Thoracic aorta (tissue), 2 donors: Measurements from ENCODE around the gene ZFYVE9. TPM values are rescaled to one million over a fixed set of nuclear protein-coding genes. Genes with fewer than 3 reads are reported as not detected.

ENCODE experiments used
- ATAC-seq: fragments of 150-250 bp; one replicate; pipeline ENCODE4 v1.8.0; 2017; ENCODE audit warnings: low read depth; ENCODE audit not compliant: insufficient number of reproducible peaks, low FRiP score
- DNase-seq: peaks from one replicate; pipeline ENCODE4 v3.0.0-alpha.2; 2020; ENCODE audit warnings: low spot score
- H3K27ac ChIP-seq, 2 donors: fragments of 200-600 bp; sonication (generic); 1 replicate in 1 of 2; 2 replicates in 1 of 2; pipeline ENCODE4 v1.5.1; 2016; ENCODE audit warnings: mild to moderate bottlenecking in 2 of 2, moderate library complexity in 2 of 2
- H3K27me3 ChIP-seq: fragments of 200-600 bp; sonication (generic); replicated peaks from 2 replicates; pipeline ENCODE4 v1.6.0; 2016; ENCODE audit warnings: mild to moderate bottlenecking; ENCODE audit not compliant: insufficient read depth
- H3K36me3 ChIP-seq: fragments of 200-600 bp; sonication (generic); one replicate; pipeline ENCODE4 v1.5.1; 2016
- H3K4me1 ChIP-seq, 2 donors: fragments of 200-600 bp; sonication (generic); 1 replicate in 1 of 2; 2 replicates in 1 of 2; pipeline versions ENCODE4 v1.5.1 to v1.6.0; 2016; ENCODE audit warnings: low read depth in 2 of 2, mild to moderate bottlenecking in 1 of 2; ENCODE audit not compliant: control insufficient read depth in 1 of 2
- H3K4me3 ChIP-seq: fragments of 200-600 bp; sonication (generic); 2 replicates; pipeline ENCODE4 v1.5.1; 2016; ENCODE audit warnings: mild to moderate bottlenecking
- H3K9me3 ChIP-seq: fragments of 200-600 bp; sonication (generic); 2 replicates; pipeline ENCODE4 v1.5.1; 2016
- total RNA-seq, 2 donors: library from RNA; depleted of rRNA; stranded (reverse); fragments of >200 nt; gene quantifications; one replicate each; pipeline versions ENCODE4 v1.1.0 to v1.2.3, GENCODE V29; 2016
- TF ChIP-seq, protein P1 (sequence below): fragments of 200-600 bp; sonication (generic); IDR thresholded peaks from one replicate; pipeline ENCODE4 v1.5.1; 2019; ENCODE audit warnings: antibody characterized with exemption

ZFYVE9 gene
- total RNA-seq, 2 donors from 2014 or later = 29.6 to 45.9 TPM

GRCh38 chr1:52182874-52183400 is 41.0 kb downstream of the ZFYVE9 start:
- H3K27ac ChIP-seq = no peak overlapping the region
- no peaks in the 10 kb centered on the region for H3K27me3 ChIP-seq
- no peak overlapping the region for H3K4me3 ChIP-seq
- DNase-seq (no peak), ATAC-seq (no peak)
- no peaks in the 10 kb centered on the region for H3K36me3 ChIP-seq
- H3K4me1 ChIP-seq = peaks cover 11 to 21% of the 10 kb centered on the region in 2 donors
- TF ChIP-seq, protein P1, sequence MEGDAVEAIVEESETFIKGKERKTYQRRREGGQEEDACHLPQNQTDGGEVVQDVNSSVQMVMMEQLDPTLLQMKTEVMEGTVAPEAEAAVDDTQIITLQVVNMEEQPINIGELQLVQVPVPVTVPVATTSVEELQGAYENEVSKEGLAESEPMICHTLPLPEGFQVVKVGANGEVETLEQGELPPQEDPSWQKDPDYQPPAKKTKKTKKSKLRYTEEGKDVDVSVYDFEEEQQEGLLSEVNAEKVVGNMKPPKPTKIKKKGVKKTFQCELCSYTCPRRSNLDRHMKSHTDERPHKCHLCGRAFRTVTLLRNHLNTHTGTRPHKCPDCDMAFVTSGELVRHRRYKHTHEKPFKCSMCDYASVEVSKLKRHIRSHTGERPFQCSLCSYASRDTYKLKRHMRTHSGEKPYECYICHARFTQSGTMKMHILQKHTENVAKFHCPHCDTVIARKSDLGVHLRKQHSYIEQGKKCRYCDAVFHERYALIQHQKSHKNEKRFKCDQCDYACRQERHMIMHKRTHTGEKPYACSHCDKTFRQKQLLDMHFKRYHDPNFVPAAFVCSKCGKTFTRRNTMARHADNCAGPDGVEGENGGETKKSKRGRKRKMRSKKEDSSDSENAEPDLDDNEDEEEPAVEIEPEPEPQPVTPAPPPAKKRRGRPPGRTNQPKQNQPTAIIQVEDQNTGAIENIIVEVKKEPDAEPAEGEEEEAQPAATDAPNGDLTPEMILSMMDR = no peak
- H3K9me3 ChIP-seq = no peaks in the 10 kb centered on the region

- no peaks in the 10 kb centered on the region for H3K27me3 ChIP-seq
- no peak for DNase-seq
Measured at GRCh38 chr1:52186449-52186848, 44.6 kb downstream of the ZFYVE9 start.

GRCh38 chr1:52189898-52190480 is 48.1 kb downstream of the ZFYVE9 start:
- peaks cover 7 to 34% of the 10 kb centered on the region in 2 donors for H3K4me1 ChIP-seq
- no peak overlapping the region for H3K27ac ChIP-seq
- no peaks in the 10 kb centered on the region for H3K36me3 ChIP-seq
- ATAC-seq (no peak), DNase-seq (no peak)
- H3K27me3 ChIP-seq = no peaks in the 10 kb centered on the region
- H3K9me3 ChIP-seq = no peaks in the 10 kb centered on the region
- TF ChIP-seq, protein P1 = no peak
- no peak overlapping the region for H3K4me3 ChIP-seq

More at GRCh38 chr1:52186449-52186848, 44.6 kb downstream of the ZFYVE9 start:
- no peak for ATAC-seq
- Histone ChIP-seq H3K27ac (no peak overlapping the region), H3K36me3 (no peaks in the 10 kb centered on the region), H3K4me3 (no peak overlapping the region), H3K9me3 (no peaks in the 10 kb centered on the region), H3K4me1 (peaks cover 11 to 29% of the 10 kb centered on the region in 2 donors)
- TF ChIP-seq, protein P1 = no peak

DNA sequence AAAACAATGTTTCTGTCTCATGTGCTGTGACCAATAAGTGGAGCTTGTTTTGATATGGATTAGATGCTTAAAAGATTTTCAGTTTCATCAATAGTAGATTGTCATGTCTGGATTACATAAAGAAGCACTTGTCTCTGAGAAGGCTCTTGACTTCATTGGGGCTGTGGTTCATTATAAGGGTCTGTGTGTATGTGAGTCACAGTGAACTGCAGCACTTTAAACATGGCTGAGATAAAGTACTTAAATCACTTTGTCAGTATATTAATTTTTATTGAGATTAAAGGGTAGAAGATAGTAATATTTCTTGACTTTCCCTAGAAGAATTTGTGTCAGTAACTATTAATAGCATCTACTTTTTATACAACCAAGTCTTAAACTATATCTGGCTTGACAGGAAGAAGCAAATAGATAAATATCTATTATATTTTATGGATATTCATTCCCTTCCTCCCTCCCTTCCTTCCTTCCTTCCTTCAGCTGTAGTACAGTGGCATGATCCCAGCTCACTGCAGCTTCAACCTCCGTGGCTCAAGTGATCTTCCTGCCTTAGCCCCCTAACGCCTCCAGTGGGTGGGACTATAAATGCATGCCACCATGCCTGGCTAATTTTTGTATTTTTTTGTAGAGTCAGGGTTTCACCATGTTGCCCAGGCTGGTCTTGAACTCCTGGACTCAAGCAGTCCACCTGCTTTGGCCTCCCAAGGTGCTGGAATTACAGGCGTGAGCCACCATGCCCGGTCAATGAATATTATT is 48.8 kb downstream of the ZFYVE9 start:
- Histone ChIP-seq H3K36me3 (no peaks in the 10 kb centered on the region), H3K27me3 (no peaks in the 10 kb centered on the region), H3K27ac (no peak overlapping the region), H3K4me3 (no peak overlapping the region), H3K9me3 (no peaks in the 10 kb centered on the region), H3K4me1 (peaks cover 6 to 28% of the 10 kb centered on the region in 2 donors)
- TF ChIP-seq, protein P1 = no peak
- no peak for DNase-seq
- ATAC-seq = no peak

DNA sequence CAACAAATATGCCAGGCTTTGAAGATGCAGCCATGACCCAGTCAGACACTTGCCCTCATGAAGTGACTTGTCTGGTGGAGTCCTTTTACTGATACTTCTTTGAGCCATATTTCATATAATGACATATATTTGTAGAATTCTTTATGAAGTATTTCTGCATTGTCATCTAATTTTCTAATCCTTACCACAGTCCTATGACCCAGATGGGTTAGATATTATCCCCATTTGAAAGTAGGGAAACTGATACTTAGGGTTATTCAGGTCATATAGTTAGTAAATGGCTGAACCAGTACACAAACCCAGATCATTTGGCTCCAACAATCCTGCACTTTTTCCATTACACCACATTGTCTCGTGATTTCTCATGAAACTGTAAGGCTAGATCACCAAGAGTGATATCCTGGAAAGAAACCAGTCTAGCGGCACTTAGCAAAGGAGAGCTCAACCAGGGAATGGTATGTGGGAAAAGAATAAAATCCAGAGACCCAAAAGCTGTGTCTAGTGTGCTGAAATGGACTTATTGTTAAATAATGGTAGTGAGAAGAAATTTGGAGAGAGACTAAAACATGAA is 49.6 kb downstream of the ZFYVE9 start:
- Histone ChIP-seq H3K27ac (no peak overlapping the region), H3K4me1 (peaks cover 0 to 20% of the 10 kb centered on the region in 2 donors), H3K36me3 (no peaks in the 10 kb centered on the region), H3K4me3 (no peak overlapping the region), H3K9me3 (no peaks in the 10 kb centered on the region), H3K27me3 (no peaks in the 10 kb centered on the region)
- ATAC-seq (no peak), DNase-seq (no peak)
- TF ChIP-seq, protein P1 = no peak
